Neuronal stem cell (in vitro differentiated cells): ENCODE measurements around the gene FLVCR1.

ENCODE experiments used
- DNase-seq: peaks from one replicate; pipeline ENCODE4 v3.0.0-alpha.2; 2013; ENCODE audit warnings: low spot score
- H2AFZ ChIP-seq: one replicate; pipeline ENCODE4 v1.6.1; 2013; ENCODE audit warnings: mild to moderate bottlenecking, low read length, inconsistent platforms
- H2AK5ac ChIP-seq: 2 replicates; pipeline ENCODE4 v1.6.1; 2013; ENCODE audit warnings: low read depth, mild to moderate bottlenecking, inconsistent platforms, low read length, moderate library complexity, mixed read lengths
- H2BK120ac ChIP-seq: 2 replicates; pipeline ENCODE4 v1.6.1; 2013; ENCODE audit warnings: low read depth, mild to moderate bottlenecking, inconsistent platforms, low read length, moderate library complexity, mixed read lengths
- H2BK12ac ChIP-seq: one replicate; pipeline ENCODE4 v1.6.1; 2013; ENCODE audit warnings: low read length, inconsistent platforms
- H2BK15ac ChIP-seq: 2 replicates; pipeline ENCODE4 v1.6.1; 2013; ENCODE audit warnings: mild to moderate bottlenecking, low read length, inconsistent platforms, mixed read lengths
- H2BK5ac ChIP-seq: one replicate; pipeline ENCODE4 v1.6.1; 2013; ENCODE audit warnings: inconsistent platforms, mild to moderate bottlenecking, low read length, moderate library complexity
- H3K14ac ChIP-seq: one replicate; pipeline ENCODE4 v1.6.1; 2013; ENCODE audit warnings: low read length, inconsistent platforms
- H3K18ac ChIP-seq: 2 replicates; pipeline ENCODE4 v1.6.1; 2013; ENCODE audit warnings: low read length, inconsistent platforms
- H3K23ac ChIP-seq: 2 replicates; pipeline ENCODE4 v1.6.1; 2013; ENCODE audit warnings: low read depth, mild to moderate bottlenecking, mixed read lengths, low read length, inconsistent platforms; ENCODE audit not compliant: poor library complexity
- H3K27ac ChIP-seq: replicated peaks from 3 replicates; pipeline ENCODE4 v1.5.1; 2013; ENCODE audit warnings: low read length, inconsistent platforms
- H3K27me3 ChIP-seq, 3 experiments: 2 replicates each; pipeline ENCODE4 v1.6.1; 2013; ENCODE audit warnings: low read length in 3 of 3, mild to moderate bottlenecking in 2 of 3, inconsistent platforms in 1 of 3, low read depth in 1 of 3, mixed read lengths in 1 of 3, moderate library complexity in 1 of 3; ENCODE audit not compliant: control insufficient read depth in 3 of 3, insufficient read depth in 3 of 3
- H3K36me3 ChIP-seq, 2 donors: replicated peaks in 1 of 2; 2 replicates each; pipeline ENCODE4 v1.6.1; 2013; ENCODE audit warnings: low read length in 2 of 2; ENCODE audit not compliant: control insufficient read depth in 2 of 2, insufficient read depth in 2 of 2
- H3K4ac ChIP-seq: 2 replicates; pipeline ENCODE4 v1.6.1; 2013; ENCODE audit warnings: inconsistent platforms, mild to moderate bottlenecking, low read length, moderate library complexity
- H3K4me1 ChIP-seq, 2 donors: 1 replicate in 1 of 2; 2 replicates in 1 of 2; pipeline ENCODE4 v1.6.1; 2013; ENCODE audit warnings: low read length in 2 of 2, low read depth in 1 of 2; ENCODE audit not compliant: control insufficient read depth in 2 of 2, insufficient read depth in 1 of 2
- H3K4me2 ChIP-seq: one replicate; pipeline ENCODE4 v1.6.1; 2013; ENCODE audit warnings: mild to moderate bottlenecking, low read length, inconsistent platforms; ENCODE audit not compliant: insufficient read depth, poor library complexity, severe bottlenecking
- H3K4me3 ChIP-seq, 2 donors: 2 replicates each; pipeline ENCODE4 v1.5.1; 2013; ENCODE audit warnings: low read length in 2 of 2, mild to moderate bottlenecking in 2 of 2, inconsistent platforms in 1 of 2, moderate library complexity in 1 of 2
- H3K79me1 ChIP-seq: one replicate; pipeline ENCODE4 v1.6.1; 2013; ENCODE audit warnings: low read depth, mild to moderate bottlenecking, inconsistent platforms, low read length, moderate library complexity
- H3K9ac ChIP-seq: one replicate; pipeline ENCODE4 v1.6.1; 2013; ENCODE audit warnings: mild to moderate bottlenecking, low read depth, low read length, inconsistent platforms; ENCODE audit not compliant: poor library complexity
- H3K9me3 ChIP-seq, 2 donors: replicated peaks in 1 of 2; 2 replicates each; pipeline versions ENCODE3 to v1.6.1; 2013; ENCODE audit warnings: low read length in 2 of 2, mild to moderate bottlenecking in 2 of 2, inconsistent platforms in 1 of 2, low read depth in 1 of 2, mixed read lengths in 1 of 2, moderate library complexity in 1 of 2; ENCODE audit not compliant: control insufficient read depth in 2 of 2, insufficient read depth in 1 of 2
- H4K8ac ChIP-seq: one replicate; pipeline ENCODE4 v1.6.1; 2013; ENCODE audit warnings: low read depth, mild to moderate bottlenecking, inconsistent platforms, low read length, moderate library complexity
- H4K91ac ChIP-seq: one replicate; pipeline ENCODE4 v1.6.1; 2013; ENCODE audit warnings: low read length, low read depth, mild to moderate bottlenecking, inconsistent platforms; ENCODE audit not compliant: poor library complexity
- WGBS, 2 donors: extraction: QIAGEN DNeasy Blood & Tissue Kit; methylation state at CpG; one replicate each; pipeline ENCODE4 v1.1.7; 2013; ENCODE audit warnings: missing lambda C conversion rate in 2 of 2, mixed read lengths in 1 of 2; ENCODE audit not compliant: insufficient read length in 2 of 2, insufficient replicate concordance in 1 of 2; ENCODE audit errors: extremely low coverage in 2 of 2; 5-methylcytosine and 5-hydroxymethylcytosine counted together

The FLVCR1 gene

GRCh38 chr1:212941452-212941851, 83.4 kb downstream of the FLVCR1 start:
- no peaks in the 10 kb centered on the region for H3K4me1 ChIP-seq
- no CpG with 5 or more reads among the region's 1 CpG for WGBS, 2 donors
- no peak for DNase-seq
- no peak overlapping the region for H3K4me2 ChIP-seq
- no peak overlapping the region for H2BK12ac ChIP-seq
- H3K9ac ChIP-seq = no peak overlapping the region
- H2AFZ ChIP-seq = no peak overlapping the region
- no peak overlapping the region for H2BK120ac ChIP-seq
- H3K9me3 ChIP-seq = peaks cover 3 to 6% of the 10 kb centered on the region in 2 donors
- H3K36me3 ChIP-seq = no peaks in the 10 kb centered on the region
- no peak overlapping the region for H3K18ac ChIP-seq
- no peak overlapping the region for H4K8ac ChIP-seq
- no peak overlapping the region for H3K23ac ChIP-seq
- H4K91ac ChIP-seq = no peak overlapping the region
- H3K4me3 ChIP-seq = no peak overlapping the region
- no peak overlapping the region for H3K4ac ChIP-seq
- no peak overlapping the region for H2BK5ac ChIP-seq
- H2AK5ac ChIP-seq = no peak overlapping the region
- H3K27me3 ChIP-seq = peaks cover 0 to 3% (median 0%) of the 10 kb centered on the region in 3 experiments
- no peak overlapping the region for H3K14ac ChIP-seq
- no peak overlapping the region for H2BK15ac ChIP-seq
- H3K79me1 ChIP-seq = no peaks in the 10 kb centered on the region
- H3K27ac ChIP-seq = no peak overlapping the region

- Histone ChIP-seq H2BK15ac (no peak overlapping the region), H3K4ac (no peak overlapping the region), H3K9ac (no peak overlapping the region), H3K9me3 (peaks cover 3 to 6% of the 10 kb centered on the region in 2 donors), H2BK5ac (no peak overlapping the region), H2AK5ac (no peak overlapping the region), H3K4me3 (no peak overlapping the region), H2BK12ac (no peak overlapping the region), H3K23ac (no peak overlapping the region), H3K4me1 (no peaks in the 10 kb centered on the region), H3K18ac (no peak overlapping the region), H3K36me3 (no peaks in the 10 kb centered on the region), H3K27ac (no peak overlapping the region), H3K27me3 (peaks cover 0 to 6% (median 0%) of the 10 kb centered on the region in 3 experiments), H2AFZ (no peak overlapping the region), H3K79me1 (no peaks in the 10 kb centered on the region), H4K91ac (no peak overlapping the region), H2BK120ac (no peak overlapping the region), H3K14ac (no peak overlapping the region), H4K8ac (no peak overlapping the region), H3K4me2 (no peak overlapping the region)
- no peak for DNase-seq
- WGBS, 2 donors = no CpG with 5 or more reads among the region's 6 CpGs
Observed at GRCh38 chr1:212942679-212943392, 84.8 kb downstream of the FLVCR1 start.

GRCh38 chr1:212943393-212943710, 85.3 kb downstream of the FLVCR1 start:
- no peak overlapping the region for H4K91ac ChIP-seq
- no peak overlapping the region for H2AK5ac ChIP-seq
- H3K79me1 ChIP-seq = no peaks in the 10 kb centered on the region
- H2BK12ac ChIP-seq = no peak overlapping the region
- no peak overlapping the region for H2BK5ac ChIP-seq
- H3K14ac ChIP-seq = no peak overlapping the region
- H3K27me3 ChIP-seq = peaks cover 0 to 6% (median 0%) of the 10 kb centered on the region in 3 experiments
- no peak overlapping the region for H3K4me2 ChIP-seq
- H3K4ac ChIP-seq = no peak overlapping the region
- H3K9ac ChIP-seq = no peak overlapping the region
- peaks cover 3 to 6% of the 10 kb centered on the region in 2 donors for H3K9me3 ChIP-seq
- H2AFZ ChIP-seq = no peak overlapping the region
- WGBS, 2 donors = no CpG with 5 or more reads among the region's 4 CpGs
- H3K4me1 ChIP-seq = no peaks in the 10 kb centered on the region
- no peak overlapping the region for H3K4me3 ChIP-seq
- DNase-seq = no peak
- H3K23ac ChIP-seq = no peak overlapping the region
- H3K36me3 ChIP-seq = no peaks in the 10 kb centered on the region
- no peak overlapping the region for H2BK15ac ChIP-seq
- H3K18ac ChIP-seq = no peak overlapping the region
- H4K8ac ChIP-seq = no peak overlapping the region
- H3K27ac ChIP-seq = no peak overlapping the region
- no peak overlapping the region for H2BK120ac ChIP-seq

GRCh38 chr1:212944229-212944901, 86.3 kb downstream of the FLVCR1 start:
- Histone ChIP-seq H2AFZ (no peak overlapping the region), H3K4me1 (no peaks in the 10 kb centered on the region), H2AK5ac (no peak overlapping the region), H4K91ac (no peak overlapping the region), H2BK12ac (no peak overlapping the region), H2BK120ac (no peak overlapping the region), H3K23ac (no peak overlapping the region), H2BK15ac (no peak overlapping the region), H3K14ac (no peak overlapping the region), H3K79me1 (no peaks in the 10 kb centered on the region), H2BK5ac (no peak overlapping the region), H3K18ac (no peak overlapping the region), H3K27ac (no peak overlapping the region), H4K8ac (no peak overlapping the region), H3K27me3 (peaks cover 0 to 12% (median 3%) of the 10 kb centered on the region in 3 experiments), H3K36me3 (no peaks in the 10 kb centered on the region), H3K4me3 (no peak overlapping the region), H3K9ac (no peak overlapping the region), H3K4ac (no peak overlapping the region), H3K9me3 (peaks cover 0 to 8% of the 10 kb centered on the region in 2 donors), H3K4me2 (no peak overlapping the region)
- no peak for DNase-seq
- WGBS, 2 donors = no CpG with 5 or more reads among the region's 6 CpGs
